ENCODE data around the gene ZBTB8OS.

The ZBTB8OS gene

DNA sequence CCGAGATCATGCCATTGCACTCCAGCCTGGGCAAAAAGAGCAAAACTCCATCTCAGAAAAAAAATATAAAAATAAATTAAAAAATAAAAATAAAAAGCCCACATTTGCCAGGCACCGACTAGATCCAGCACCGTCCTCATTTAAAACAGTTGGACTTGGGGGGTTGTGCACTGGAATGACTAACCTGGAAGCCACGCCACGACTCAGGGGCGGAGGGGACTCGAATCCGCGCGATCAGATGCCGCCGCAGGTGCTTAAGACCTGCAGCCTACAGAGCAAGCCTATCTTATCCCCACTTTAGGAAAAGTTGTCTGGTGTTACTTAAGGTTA, 38.5 kb downstream of the ZBTB8OS start:
- no peak for DNase-seq (ENCODE audit: low read depth)

DNA sequence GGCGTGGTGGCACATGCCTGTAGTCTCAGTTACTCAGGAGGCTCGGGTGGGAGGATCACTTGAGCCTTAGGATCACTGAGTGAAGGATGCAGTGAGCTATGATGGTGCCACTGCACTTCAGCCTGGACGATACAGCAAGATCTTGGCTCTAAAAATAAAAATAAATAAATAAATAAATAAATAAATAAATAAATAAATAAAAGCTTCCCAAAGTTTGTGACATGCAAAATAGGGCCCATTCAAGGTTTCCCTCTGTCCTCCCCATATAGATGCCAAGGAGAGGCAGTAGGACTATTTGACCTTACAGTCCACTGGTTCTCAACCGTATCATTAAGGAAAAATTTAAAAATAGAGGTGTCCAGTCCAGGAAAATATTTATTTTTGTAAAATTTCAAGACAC, 41.2 kb downstream of the ZBTB8OS start:
- no peak for DNase-seq (ENCODE audit: low read depth)

DNA sequence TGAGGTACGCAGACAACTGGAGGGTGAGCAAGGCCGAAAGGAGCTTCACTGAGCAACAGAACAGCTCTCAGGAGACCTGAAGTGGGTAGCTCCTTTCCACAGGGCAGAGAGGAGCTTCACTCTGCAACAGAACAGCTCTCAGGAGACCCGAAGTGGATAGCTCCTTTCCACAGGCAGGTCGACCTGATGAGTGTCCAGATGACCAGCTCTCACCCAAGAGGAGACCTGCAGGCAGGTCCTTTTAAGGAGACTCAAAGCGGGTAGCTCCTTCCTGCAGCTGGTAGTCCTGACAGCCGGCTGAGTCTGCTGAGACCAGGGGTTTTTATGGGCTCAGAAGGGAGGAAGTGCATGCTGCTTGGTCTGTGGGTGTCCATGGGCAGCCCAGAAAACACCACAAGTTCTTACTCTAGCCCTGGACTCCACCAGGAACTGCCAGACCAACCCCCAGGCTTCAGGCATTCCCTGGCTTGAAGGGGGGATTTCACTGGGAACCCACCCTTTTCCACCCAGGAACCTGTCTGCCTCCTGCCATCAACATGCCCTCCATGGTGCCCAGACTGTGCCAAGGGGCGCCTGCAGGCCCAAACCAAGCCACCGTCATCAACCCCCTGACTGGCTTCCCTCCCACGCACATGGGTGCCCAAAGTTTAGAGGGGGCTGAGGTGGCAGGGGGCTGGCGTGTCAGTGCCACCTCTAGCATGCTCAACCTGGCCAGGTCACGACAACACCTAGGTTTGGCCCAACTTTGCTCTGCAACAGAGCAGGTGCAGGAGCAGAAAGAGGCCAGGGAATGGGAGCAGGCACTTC, 43.6 kb downstream of the ZBTB8OS start:
- DNase-seq (ENCODE audit: low read depth) = no peak

DNA sequence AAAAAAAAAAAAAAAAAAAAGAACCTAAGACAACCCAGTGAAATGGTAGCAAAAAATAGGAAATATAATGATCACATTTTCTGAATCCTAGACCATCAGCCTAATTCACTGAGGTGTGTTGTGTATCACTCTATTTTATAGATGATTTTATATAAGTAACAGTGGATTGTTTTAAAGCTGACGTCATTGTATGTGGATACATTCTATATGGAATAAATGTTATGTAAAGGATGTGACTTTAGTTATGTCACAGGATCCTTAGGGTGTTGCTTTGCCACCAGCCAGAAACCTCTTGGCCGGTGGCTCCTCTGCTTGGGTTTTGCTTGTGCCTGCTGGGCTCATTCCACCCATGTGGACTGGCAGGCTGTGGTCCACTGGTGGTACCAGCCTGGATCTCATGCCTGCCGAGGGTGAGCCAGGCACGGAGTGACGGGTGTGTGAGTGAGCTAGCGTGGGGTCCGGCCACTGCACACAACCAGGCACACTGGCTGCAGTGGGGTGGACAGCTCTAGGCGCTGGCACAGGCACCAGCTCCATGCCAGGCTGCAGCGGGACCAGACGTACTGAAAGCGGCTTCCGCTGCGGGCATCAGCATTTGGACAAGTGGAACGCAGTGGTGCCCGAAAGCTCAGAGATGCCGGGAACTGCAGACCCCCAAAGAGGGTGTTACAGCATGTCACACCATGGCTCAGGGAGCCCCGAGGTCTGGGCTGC, 44.5 kb downstream of the ZBTB8OS start:
- no peak for DNase-seq (ENCODE audit: low read depth)

DNA sequence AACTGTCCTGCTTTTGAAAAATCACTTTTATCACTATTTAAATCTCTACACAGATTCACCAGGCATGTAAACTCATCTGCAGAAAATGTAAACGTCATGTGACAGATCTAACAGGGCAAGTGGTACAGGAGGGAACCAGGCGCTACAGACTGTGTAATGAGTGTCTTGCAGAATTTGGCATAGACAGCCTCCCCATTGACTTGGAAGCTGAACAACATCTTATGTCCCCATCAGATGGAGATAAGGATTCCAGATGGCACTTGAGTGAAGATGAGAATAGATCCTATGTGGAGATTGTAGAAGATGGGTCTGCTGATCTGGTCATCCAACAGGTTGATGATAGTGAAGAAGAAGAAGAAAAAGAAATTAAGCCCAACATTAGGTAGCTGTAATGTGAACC, 50.3 kb downstream of the ZBTB8OS start:
- no peak for DNase-seq (ENCODE audit: low read depth)

DNA sequence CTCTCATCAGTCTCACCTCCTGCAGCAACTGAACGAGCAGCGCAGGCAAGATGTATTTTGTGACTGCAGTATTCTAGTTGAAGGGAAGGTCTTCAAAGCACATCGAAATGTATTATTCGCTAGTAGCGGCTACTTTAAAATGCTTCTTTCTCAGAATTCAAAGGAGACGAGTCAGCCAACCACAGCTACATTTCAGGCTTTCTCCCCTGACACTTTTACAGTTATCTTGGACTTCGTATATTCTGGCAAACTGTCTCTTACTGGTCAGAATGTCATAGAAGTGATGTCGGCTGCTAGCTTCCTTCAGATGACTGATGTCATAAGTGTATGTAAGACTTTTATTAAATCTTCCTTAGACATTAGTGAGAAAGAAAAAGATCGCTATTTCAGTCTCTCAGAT, 57.4 kb downstream of the ZBTB8OS start:
- peak; percentile 18 for DNase-seq (ENCODE audit: low read depth)

DNA sequence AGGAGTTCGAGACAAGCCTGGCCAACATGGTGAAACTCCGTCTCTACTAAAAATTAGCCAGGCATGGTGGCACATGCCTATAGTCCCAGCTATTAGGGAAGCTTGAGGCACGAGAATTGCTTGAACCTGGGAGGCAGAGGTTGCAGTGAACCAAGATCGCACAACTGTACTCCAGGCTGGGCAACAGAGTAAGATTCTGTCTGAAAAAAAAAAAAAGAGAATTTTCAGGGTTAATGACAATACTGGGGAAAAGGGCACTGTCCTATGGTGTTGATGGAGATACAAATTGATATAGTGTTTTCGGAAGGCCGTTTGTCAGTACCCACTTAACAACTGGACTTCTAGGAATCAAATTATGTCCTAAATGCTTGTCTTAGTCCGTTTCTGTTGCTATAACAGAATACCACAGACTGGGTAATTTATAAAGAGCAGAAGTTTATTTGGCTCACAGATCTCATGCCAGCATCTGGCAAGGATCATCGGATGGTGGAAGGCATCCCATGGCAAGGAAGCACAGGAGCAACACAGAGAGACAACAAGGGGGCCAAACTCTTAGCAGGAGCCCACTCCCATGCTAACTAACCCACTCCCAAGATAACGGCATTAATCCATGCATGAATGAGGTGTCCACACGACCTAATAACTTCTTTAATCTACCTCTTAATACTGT, 69.9 kb downstream of the ZBTB8OS start:
- DNase-seq (ENCODE audit: low read depth) = no peak

Data from GM04503 (cell line).